Sigmoid colon (tissue), 4 donors: ENCODE measurements around the gene GPC6.

ENCODE experiments used
- CTCF ChIP-seq, 4 experiments: fragments of 450-650 bp in 3 of 4; fragments of 200-600 bp in 1 of 4; IDR thresholded peaks; one replicate each; pipeline ENCODE4 v1.5.1; 2016 to 2019; ENCODE audit warnings: antibody characterized with exemption in 4 of 4, mild to moderate bottlenecking in 3 of 4, moderate library complexity in 2 of 4
- POLR2A ChIP-seq, 2 donors: fragments of 450-650 bp; IDR thresholded peaks; one replicate each; pipeline ENCODE4 v1.6.1; 2016; ENCODE audit warnings: antibody characterized with exemption in 2 of 2, mild to moderate bottlenecking in 2 of 2, moderate library complexity in 2 of 2
- POLR2AphosphoS5 ChIP-seq, 4 donors: sonication (generic); formaldehyde crosslinking; IDR thresholded peaks; one replicate each; pipeline ENCODE4 v1.6.1; 2017; ENCODE audit warnings: antibody characterized with exemption in 4 of 4

- TF ChIP-seq POLR2A (IDR thresholded peaks at IDR 0.05), result no peak
- no peak for TF ChIP-seq CTCF (IDR thresholded peaks at IDR 0.05)
- TF ChIP-seq POLR2AphosphoS5 (IDR thresholded peaks at IDR 0.05), result no peak
Measured at GRCh38 chr13:93193682-93194081, 32.9 kb upstream of the GPC6 start.
